CD4-positive, alpha-beta memory T cell (primary cell): ENCODE data around the gene CBFA2T3. TPM values are rescaled to one million over a fixed set of nuclear protein-coding genes. Genes with fewer than 3 reads are reported as not detected.

ENCODE experiments used
- CTCF ChIA-PET: fragments of 350-600 bp; sonication (Branson Sonifier 250); formaldehyde crosslinking; loops from one replicate; lab custom pipeline; 2021; ENCODE audit warnings: inconsistent platforms; ENCODE audit not compliant: partially characterized antibody; lab: Charles Lee
- POLR2A ChIA-PET: fragments of 350-600 bp; sonication (Branson Sonifier 250); formaldehyde crosslinking; loops from one replicate; lab custom pipeline; 2021; ENCODE audit not compliant: partially characterized antibody; lab: Charles Lee
- DNase-seq, 5 donors: peaks; one replicate each; pipeline versions ENCODE4 v3.0.0 to v3.0.0-alpha.2; 2020 to 2022; ENCODE audit warnings: mixed read lengths in 1 of 5
- H3K27ac ChIP-seq: one replicate; pipeline ENCODE4 v1.7.0; 2013; ENCODE audit warnings: low read depth, low read length
- H3K27me3 ChIP-seq: 2 replicates; pipeline ENCODE4 v1.7.0; 2013; ENCODE audit warnings: mild to moderate bottlenecking, low read length, moderate library complexity; ENCODE audit not compliant: insufficient read depth
- H3K36me3 ChIP-seq: 2 replicates; pipeline ENCODE4 v1.7.0; 2013; ENCODE audit warnings: mild to moderate bottlenecking, low read length, moderate library complexity; ENCODE audit not compliant: insufficient read depth
- H3K4me1 ChIP-seq: 2 replicates; pipeline ENCODE4 v1.7.0; 2013; ENCODE audit warnings: mild to moderate bottlenecking, low read length, moderate library complexity; ENCODE audit not compliant: insufficient read depth
- H3K4me3 ChIP-seq, 2 donors: one replicate each; pipeline ENCODE4 v1.7.0; 2013; ENCODE audit warnings: low read length in 2 of 2, mild to moderate bottlenecking in 1 of 2
- H3K9me3 ChIP-seq, 2 donors: one replicate each; pipeline ENCODE4 v1.7.0; 2013; ENCODE audit warnings: low read length in 2 of 2, control low read depth in 1 of 2; ENCODE audit not compliant: control insufficient read depth in 1 of 2
- H3K27ac Mint-ChIP-seq, 7 donors: one replicate each; pipeline ENCODE4 v1.8.0; 2020 to 2021; ENCODE audit warnings: mixed read lengths in 7 of 7, mild to moderate bottlenecking in 6 of 7, inconsistent platforms in 3 of 7, moderate library complexity in 3 of 7
- H3K27me3 Mint-ChIP-seq, 2 donors: one replicate each; pipeline ENCODE4 v1.8.0; 2020 to 2021; ENCODE audit warnings: mixed read lengths in 2 of 2
- H3K36me3 Mint-ChIP-seq, 2 donors: one replicate each; pipeline ENCODE4 v1.8.0; 2020 to 2021; ENCODE audit warnings: mixed read lengths in 2 of 2, inconsistent platforms in 1 of 2, mild to moderate bottlenecking in 1 of 2
- H3K4me1 Mint-ChIP-seq, 4 donors: one replicate each; pipeline ENCODE4 v1.8.0; 2020 to 2021; ENCODE audit warnings: mixed read lengths in 4 of 4, mild to moderate bottlenecking in 1 of 4
- H3K4me3 Mint-ChIP-seq, 8 donors: one replicate each; pipeline ENCODE4 v1.8.0; 2020 to 2021; ENCODE audit warnings: mixed read lengths in 8 of 8, mild to moderate bottlenecking in 7 of 8, moderate library complexity in 6 of 8, inconsistent platforms in 3 of 8
- H3K9me3 Mint-ChIP-seq, 8 donors: one replicate each; pipeline ENCODE4 v1.8.0; 2020 to 2021; ENCODE audit warnings: mixed read lengths in 8 of 8, mild to moderate bottlenecking in 5 of 8, inconsistent platforms in 3 of 8, moderate library complexity in 1 of 8
- intact Hi-C: fragments of 100-400 bp; cut with micrococcal nuclease; formaldehyde crosslinking; loops from one replicate; pipeline ENCODE4 v1.15.1; 2023
- polyA plus RNA-seq, 2 donors: library from polyadenylated mRNA; unstranded; fragments of 300-500 nt; fragmentation: Illumina TruSeq; gene quantifications; one replicate each; pipeline ENCODE4 v1.2.3, GENCODE V29; 2021
- total RNA-seq, 2 experiments: library from RNA; stranded (reverse); gene quantifications; one replicate each; pipeline ENCODE4 v1.2.3, GENCODE V29; 2021

Gene CBFA2T3
- total and polyA plus RNA-seq, 4 experiments from 2014 or later: 0.11 to 0.14 TPM; not detected in 2

GRCh38 chr16:88884569-88885271, 92.3 kb downstream of the CBFA2T3 start:
- no peak overlapping the region for H3K27ac Mint-ChIP-seq
- no peaks in the 10 kb centered on the region for H3K27me3 ChIP-seq
- no peak for DNase-seq
- intact Hi-C loops: no loop called here
- peaks cover 2 to 6% (median 4%) of the 10 kb centered on the region in 4 donors for H3K4me1 Mint-ChIP-seq
- no peak overlapping the region for H3K27ac ChIP-seq
- H3K36me3 Mint-ChIP-seq: no peaks in the 10 kb centered on the region
- peaks cover 0 to 1% (median 0%) of the 10 kb centered on the region in 8 donors for H3K9me3 Mint-ChIP-seq
- ChIA-PET CTCF (no interaction called here), POLR2A (no interaction called here)
- H3K4me3 ChIP-seq: no peak overlapping the region
- no peaks in the 10 kb centered on the region for H3K36me3 ChIP-seq
- H3K9me3 ChIP-seq: no peaks in the 10 kb centered on the region
- no peaks in the 10 kb centered on the region for H3K4me1 ChIP-seq
- no peaks in the 10 kb centered on the region for H3K27me3 Mint-ChIP-seq
- H3K4me3 Mint-ChIP-seq: no peak overlapping the region

DNA sequence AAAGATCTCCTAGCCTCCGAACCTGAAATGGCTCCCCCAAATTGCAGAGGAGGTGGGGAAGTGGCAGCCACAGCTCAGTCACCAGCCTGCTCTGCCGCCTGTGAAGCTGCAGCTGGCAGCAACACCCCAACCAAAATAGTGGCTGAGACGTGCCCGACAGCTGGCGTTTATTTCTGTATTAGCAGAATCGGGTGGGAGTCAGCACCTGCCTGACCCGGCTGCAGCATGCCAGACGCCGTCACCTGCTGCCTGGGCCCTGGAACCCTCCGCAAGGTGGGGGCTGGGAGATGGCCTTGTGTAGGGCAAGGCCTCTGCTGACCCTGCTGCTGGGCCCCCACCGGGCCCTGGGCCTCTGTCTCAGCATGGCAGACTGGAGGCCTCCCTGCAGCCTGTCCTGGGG, 93.1 kb downstream of the CBFA2T3 start:
- Mint-ChIP-seq H3K27me3 (no peaks in the 10 kb centered on the region), H3K4me1 (peaks cover 2 to 6% (median 4%) of the 10 kb centered on the region in 4 donors), H3K4me3 (no peak overlapping the region), H3K36me3 (no peaks in the 10 kb centered on the region), H3K27ac (no peak overlapping the region), H3K9me3 (peaks cover 0 to 1% (median 0%) of the 10 kb centered on the region in 8 donors)
- CTCF ChIA-PET: no interaction called here
- POLR2A ChIA-PET: no interaction called here
- Histone ChIP-seq H3K4me1 (no peaks in the 10 kb centered on the region), H3K36me3 (no peaks in the 10 kb centered on the region), H3K27me3 (no peaks in the 10 kb centered on the region), H3K27ac (no peak overlapping the region), H3K4me3 (no peak overlapping the region), H3K9me3 (no peaks in the 10 kb centered on the region)
- intact Hi-C loops: no loop called here
- no peak for DNase-seq

DNA sequence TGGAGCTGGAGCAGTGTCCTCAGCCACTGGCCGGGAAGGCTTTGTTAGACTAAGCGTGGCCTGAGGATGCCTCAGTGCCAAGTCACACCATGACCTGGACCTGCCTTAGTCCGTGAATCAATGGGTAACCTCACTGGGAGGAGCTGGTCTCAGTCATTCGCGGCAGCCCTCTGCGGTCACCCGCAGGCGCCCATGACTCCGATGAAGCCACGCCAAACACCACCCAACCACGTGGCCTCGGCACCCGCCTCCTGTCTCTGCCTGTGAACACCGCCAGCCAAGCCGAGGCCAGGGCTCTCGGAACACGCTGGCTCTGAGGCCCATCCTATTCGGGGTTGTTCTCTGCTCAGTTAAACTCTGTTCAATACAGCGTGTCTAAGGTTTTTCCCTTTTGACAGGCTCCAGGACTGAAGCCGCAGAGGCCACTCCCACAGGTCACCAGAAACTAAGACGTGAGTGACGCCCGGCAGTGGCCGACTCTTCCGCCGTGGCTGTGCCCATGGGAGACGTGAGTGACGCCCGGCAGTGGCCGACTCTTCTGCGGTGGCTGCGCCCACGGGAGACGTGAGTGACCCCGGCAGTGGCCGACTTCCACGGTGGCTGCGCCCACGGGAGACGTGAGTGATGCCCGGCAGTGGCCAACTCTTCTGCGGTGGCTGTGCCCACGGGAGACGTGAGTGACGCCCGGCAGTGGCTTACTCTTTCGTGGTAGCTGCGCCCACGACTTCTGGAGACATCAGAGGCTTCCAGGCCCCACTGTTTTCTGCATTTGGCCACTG, 93.7 kb downstream of the CBFA2T3 start:
- no peaks in the 10 kb centered on the region for H3K4me1 ChIP-seq
- H3K36me3 Mint-ChIP-seq: no peaks in the 10 kb centered on the region
- no peaks in the 10 kb centered on the region for H3K36me3 ChIP-seq
- DNase-seq: no peak
- peaks cover 2 to 6% (median 4%) of the 10 kb centered on the region in 4 donors for H3K4me1 Mint-ChIP-seq
- intact Hi-C loops: no loop called here
- no peaks in the 10 kb centered on the region for H3K9me3 ChIP-seq
- H3K27ac ChIP-seq: no peak overlapping the region
- peaks cover 0 to 1% (median 0%) of the 10 kb centered on the region in 8 donors for H3K9me3 Mint-ChIP-seq
- no peak overlapping the region for H3K4me3 Mint-ChIP-seq
- CTCF ChIA-PET: no interaction called here
- no peak overlapping the region for H3K27ac Mint-ChIP-seq
- POLR2A ChIA-PET: no interaction called here
- H3K4me3 ChIP-seq: no peak overlapping the region
- no peaks in the 10 kb centered on the region for H3K27me3 ChIP-seq
- H3K27me3 Mint-ChIP-seq: no peaks in the 10 kb centered on the region

- CTCF ChIA-PET: no interaction called here
These were observed 94.5 kb downstream of the CBFA2T3 start for GRCh38 chr16:88882358-88883030.

DNA sequence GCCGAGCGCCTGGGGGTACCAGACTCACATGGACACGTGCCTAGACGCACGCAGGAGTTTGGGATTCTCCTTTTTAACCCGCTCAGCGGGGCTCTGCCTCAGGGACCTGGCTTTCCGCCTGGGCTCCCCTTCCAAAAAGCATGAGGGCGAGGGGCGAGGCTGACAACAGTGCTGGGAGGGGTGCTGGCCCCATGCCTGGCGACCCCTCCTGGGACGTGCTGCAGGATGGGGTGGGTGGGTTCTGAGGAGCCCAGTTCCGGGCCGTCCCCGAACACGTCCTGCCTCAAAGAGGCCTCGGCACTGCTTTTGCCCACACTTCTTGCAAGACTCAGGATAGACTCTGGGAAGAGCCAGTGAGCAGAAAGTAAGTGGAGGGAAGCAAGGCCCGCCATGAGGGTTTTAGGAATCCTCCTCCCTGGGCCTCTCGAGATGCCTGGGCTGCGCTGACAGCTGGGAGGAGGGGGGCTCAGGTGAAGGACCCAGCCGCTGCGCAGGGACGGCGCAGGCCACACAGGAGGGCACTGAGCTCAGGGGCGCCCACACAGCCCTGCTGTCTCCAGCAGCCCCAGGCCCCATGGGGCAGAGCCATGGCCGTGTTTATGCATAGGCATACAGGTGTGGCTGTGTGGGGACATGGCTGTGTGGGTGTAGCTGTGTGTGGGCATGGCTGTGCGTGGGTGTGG, 95.2 kb downstream of the CBFA2T3 start:
- no peak overlapping the region for H3K27ac ChIP-seq
- Mint-ChIP-seq H3K9me3 (peaks cover 0 to 1% (median 0%) of the 10 kb centered on the region in 8 donors), H3K4me1 (peaks cover 2 to 6% (median 4%) of the 10 kb centered on the region in 4 donors), H3K36me3 (no peaks in the 10 kb centered on the region), H3K27me3 (no peaks in the 10 kb centered on the region), H3K4me3 (peak overlapping the region in 1 of 8 donors; percentile 61), H3K27ac (no peak overlapping the region)
- no peak overlapping the region for H3K4me3 ChIP-seq
- H3K36me3 ChIP-seq: no peaks in the 10 kb centered on the region
- H3K27me3 ChIP-seq: no peaks in the 10 kb centered on the region
- no peaks in the 10 kb centered on the region for H3K9me3 ChIP-seq
- POLR2A ChIA-PET: no interaction called here
- DNase-seq: no peak
- H3K4me1 ChIP-seq: no peaks in the 10 kb centered on the region
- CTCF ChIA-PET: no interaction called here
- intact Hi-C loops: no loop called here

More at GRCh38 chr16:88882358-88883030, 94.5 kb downstream of the CBFA2T3 start:
- Mint-ChIP-seq H3K9me3 (peaks cover 0 to 1% (median 0%) of the 10 kb centered on the region in 8 donors), H3K27ac (no peak overlapping the region), H3K4me1 (peaks cover 2 to 6% (median 4%) of the 10 kb centered on the region in 4 donors), H3K4me3 (peak overlapping the region in 1 of 8 donors; percentile 61), H3K36me3 (no peaks in the 10 kb centered on the region), H3K27me3 (no peaks in the 10 kb centered on the region)
- H3K27me3 ChIP-seq: no peaks in the 10 kb centered on the region
- H3K27ac ChIP-seq: no peak overlapping the region
- H3K4me3 ChIP-seq: no peak overlapping the region
- H3K36me3 ChIP-seq: no peaks in the 10 kb centered on the region
- POLR2A ChIA-PET: no interaction called here
- no peaks in the 10 kb centered on the region for H3K9me3 ChIP-seq
- H3K4me1 ChIP-seq: no peaks in the 10 kb centered on the region
- DNase-seq: peak in 1 of 5 donors; percentile 12
- intact Hi-C loops: no loop called here

DNA sequence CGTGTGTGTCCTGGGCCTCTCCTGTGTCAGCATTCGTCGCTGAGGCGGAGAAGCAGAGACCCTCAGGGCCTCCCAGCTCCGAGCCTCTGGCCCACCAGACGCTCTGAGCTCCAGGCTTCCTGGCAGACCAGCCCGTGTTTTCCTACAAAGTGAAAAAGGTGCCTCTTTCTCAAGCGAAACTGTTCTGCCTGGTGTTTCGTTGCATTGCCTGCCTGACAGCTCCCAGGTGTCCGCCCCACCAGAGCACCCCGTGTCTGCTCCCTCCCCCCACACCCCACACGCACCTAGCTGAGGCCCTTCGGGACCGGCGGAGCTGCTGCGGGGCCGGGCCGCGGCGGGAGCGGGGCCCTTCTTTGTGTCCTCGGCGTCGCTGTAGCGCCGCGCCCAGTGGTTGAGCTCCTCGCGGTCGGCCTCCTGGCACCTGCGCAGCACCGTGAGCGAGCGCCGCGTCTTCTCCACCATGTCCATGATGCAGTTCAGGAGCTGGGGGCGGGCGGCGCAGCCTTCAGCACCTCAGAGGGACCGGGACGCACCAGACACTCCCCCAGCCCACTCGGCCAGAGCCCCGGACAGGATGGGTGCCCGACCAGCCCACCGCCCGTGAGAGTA, 95.9 kb downstream of the CBFA2T3 start:
- no peaks in the 10 kb centered on the region for H3K36me3 Mint-ChIP-seq
- H3K27me3 ChIP-seq: no peaks in the 10 kb centered on the region
- H3K4me1 Mint-ChIP-seq: peaks cover 2 to 6% (median 4%) of the 10 kb centered on the region in 4 donors
- H3K27ac ChIP-seq: no peak overlapping the region
- H3K36me3 ChIP-seq: no peaks in the 10 kb centered on the region
- no peaks in the 10 kb centered on the region for H3K9me3 ChIP-seq
- intact Hi-C loops: no loop called here
- CTCF ChIA-PET: no interaction called here
- no peak overlapping the region for H3K27ac Mint-ChIP-seq
- no peak for DNase-seq
- no peaks in the 10 kb centered on the region for H3K4me1 ChIP-seq
- POLR2A ChIA-PET: no interaction called here
- no peak overlapping the region for H3K4me3 Mint-ChIP-seq
- H3K4me3 ChIP-seq: no peak overlapping the region
- H3K9me3 Mint-ChIP-seq: peaks cover 0 to 1% (median 0%) of the 10 kb centered on the region in 8 donors
- no peaks in the 10 kb centered on the region for H3K27me3 Mint-ChIP-seq
